ENCODE measurements around the gene ZNF318.
"Not testable (repeated sequence)": the region's sequence is repeated elsewhere in the genome, so short reads cannot be mapped to it uniquely, and the experiment has no call there.

The ZNF318 gene

GRCh38 chr6:43347444-43347843, 22.0 kb downstream of the ZNF318 start:
- ChIA-PET CTCF (no interaction called here), POLR2A (no interaction called here)
- TF ChIP-seq ELF4 (IDR thresholded peaks at IDR 0.05) (no peak), FOXA1 (IDR thresholded peaks at IDR 0.05) (no peak), PKNOX1 (IDR thresholded peaks at IDR 0.05) (no peak), ZNF384 (IDR thresholded peaks at IDR 0.05) (no peak)
- DNase-seq (ENCODE audit: extremely low spot score) = no peak

- POLR2A ChIA-PET = no interaction called here
- TF ChIP-seq PKNOX1 (IDR thresholded peaks at IDR 0.05) = no peak
- TF ChIP-seq LEF1 (IDR thresholded peaks at IDR 0.05; ENCODE audit: borderline replicate concordance) = no peak
- no peak for TF ChIP-seq HDGF (IDR thresholded peaks at IDR 0.05; ENCODE audit: borderline replicate concordance)
- no peak for TF ChIP-seq ARNT (IDR thresholded peaks at IDR 0.05)
- no peak for TF ChIP-seq FOXK2 (IDR thresholded peaks at IDR 0.05)
- no peak for TF ChIP-seq SP1 (IDR thresholded peaks at IDR 0.05)
- TF ChIP-seq BHLHE40 (IDR thresholded peaks at IDR 0.05; ENCODE audit: borderline replicate concordance) = no peak
- no peak for TF ChIP-seq ELF4 (IDR thresholded peaks at IDR 0.05)
- TF ChIP-seq SUZ12 (IDR thresholded peaks at IDR 0.05) = no peak
- TF ChIP-seq ZNF384 (IDR thresholded peaks at IDR 0.05) = no peak
- no peak for TF ChIP-seq TARDBP (IDR thresholded peaks at IDR 0.05)
- no peak for TF ChIP-seq CTBP1 (IDR thresholded peaks at IDR 0.05; ENCODE audit: borderline replicate concordance)
- TF ChIP-seq FOXA1 (IDR thresholded peaks at IDR 0.05) = no peak
- TF ChIP-seq NFRKB (IDR thresholded peaks at IDR 0.05) = no peak
- DNase-seq (ENCODE audit: extremely low spot score) = no peak
- CTCF ChIA-PET = no interaction called here
Observed at GRCh38 chr6:43347021-43347420, 22.4 kb downstream of the ZNF318 start.

GRCh38 chr6:43346243-43346642, 23.2 kb downstream of the ZNF318 start:
- DNase-seq (ENCODE audit: extremely low spot score); POLR2A ChIA-PET; CTCF ChIA-PET: not testable (repeated sequence)

DNA sequence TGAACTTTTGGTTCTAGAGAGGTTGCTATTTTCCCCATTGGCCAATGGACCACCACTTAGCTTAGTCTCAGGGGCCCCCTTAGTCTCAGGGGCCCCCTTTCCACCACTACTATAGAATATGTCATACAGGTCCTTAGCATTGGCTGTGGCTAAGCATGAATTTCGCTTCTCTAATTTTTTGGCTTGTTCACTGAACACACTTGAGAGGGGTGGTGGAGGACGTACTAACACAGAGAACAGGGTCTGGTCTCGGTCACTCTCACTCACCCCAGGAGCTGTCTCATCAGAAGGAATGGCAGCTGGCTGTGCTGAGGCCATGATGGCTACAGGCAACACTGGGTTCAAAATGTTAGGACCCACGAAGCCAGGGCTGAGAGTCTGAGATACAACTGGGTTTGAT, 30.3 kb downstream of the ZNF318 start:
- ChIA-PET CTCF (no interaction called here), POLR2A (no interaction called here)
- no peak for DNase-seq (ENCODE audit: extremely low spot score)
- TF ChIP-seq SP1 (IDR thresholded peaks at IDR 0.05) (no peak), TARDBP (IDR thresholded peaks at IDR 0.05) (no peak), PKNOX1 (IDR thresholded peaks at IDR 0.05) (no peak), BHLHE40 (IDR thresholded peaks at IDR 0.05; ENCODE audit: borderline replicate concordance) (no peak), ARNT (IDR thresholded peaks at IDR 0.05) (no peak), ELF4 (IDR thresholded peaks at IDR 0.05) (no peak), L3MBTL2 (conservative IDR thresholded peaks at IDR 0.05) (no peak), FOXK2 (IDR thresholded peaks at IDR 0.05) (no peak), FOXA1 (IDR thresholded peaks at IDR 0.05) (no peak), SUZ12 (IDR thresholded peaks at IDR 0.05) (no peak), LEF1 (IDR thresholded peaks at IDR 0.05; ENCODE audit: borderline replicate concordance) (no peak), FOXM1 (IDR thresholded peaks at IDR 0.05; ENCODE audit: borderline replicate concordance) (no peak), CTBP1 (IDR thresholded peaks at IDR 0.05; ENCODE audit: borderline replicate concordance) (no peak), ZNF384 (IDR thresholded peaks at IDR 0.05) (no peak), NFRKB (IDR thresholded peaks at IDR 0.05) (no peak), HDGF (IDR thresholded peaks at IDR 0.05; ENCODE audit: borderline replicate concordance) (no peak)

DNA sequence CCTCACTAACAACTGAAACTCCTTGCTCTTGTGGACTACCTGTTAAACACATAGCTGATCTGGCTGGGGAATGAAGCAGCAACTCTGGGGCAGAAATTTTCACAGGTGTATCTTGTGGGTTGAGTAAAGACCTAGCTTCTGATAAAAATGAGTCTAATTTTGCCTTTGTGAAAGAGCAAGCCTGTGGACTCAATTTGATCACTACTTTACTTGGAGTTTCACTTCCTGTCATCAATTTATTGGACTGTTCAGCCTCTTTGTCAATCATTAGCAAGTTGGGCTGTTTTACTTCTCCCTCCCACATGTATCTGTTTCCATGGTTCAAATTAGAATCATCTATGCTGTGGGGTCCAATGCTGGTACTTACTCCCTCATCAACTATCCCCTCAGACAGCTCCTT, 31.2 kb downstream of the ZNF318 start:
- no peak for DNase-seq (ENCODE audit: extremely low spot score)
- CTCF ChIA-PET = no interaction called here
- TF ChIP-seq FOXK2 (IDR thresholded peaks at IDR 0.05) (no peak), HDGF (IDR thresholded peaks at IDR 0.05; ENCODE audit: borderline replicate concordance) (no peak), ELF4 (IDR thresholded peaks at IDR 0.05) (no peak), FOXA1 (IDR thresholded peaks at IDR 0.05) (no peak), NFRKB (IDR thresholded peaks at IDR 0.05) (no peak), BHLHE40 (IDR thresholded peaks at IDR 0.05; ENCODE audit: borderline replicate concordance) (no peak), ZNF384 (IDR thresholded peaks at IDR 0.05) (no peak), CTBP1 (IDR thresholded peaks at IDR 0.05; ENCODE audit: borderline replicate concordance) (no peak), PKNOX1 (IDR thresholded peaks at IDR 0.05) (no peak), SUZ12 (IDR thresholded peaks at IDR 0.05) (no peak), L3MBTL2 (conservative IDR thresholded peaks at IDR 0.05) (no peak), LEF1 (IDR thresholded peaks at IDR 0.05; ENCODE audit: borderline replicate concordance) (no peak), FOXM1 (IDR thresholded peaks at IDR 0.05; ENCODE audit: borderline replicate concordance) (no peak)
- POLR2A ChIA-PET = no interaction called here

GRCh38 chr6:43336382-43336781, 33.1 kb downstream of the ZNF318 start:
- TF ChIP-seq FOXA1 (IDR thresholded peaks at IDR 0.05) (no peak), SP1 (IDR thresholded peaks at IDR 0.05) (no peak), NFRKB (IDR thresholded peaks at IDR 0.05) (no peak), TARDBP (IDR thresholded peaks at IDR 0.05) (no peak), SUZ12 (IDR thresholded peaks at IDR 0.05) (no peak), CTBP1 (IDR thresholded peaks at IDR 0.05; ENCODE audit: borderline replicate concordance) (no peak), HDGF (IDR thresholded peaks at IDR 0.05; ENCODE audit: borderline replicate concordance) (no peak), FOXK2 (IDR thresholded peaks at IDR 0.05) (no peak), ZNF384 (IDR thresholded peaks at IDR 0.05) (no peak), L3MBTL2 (conservative IDR thresholded peaks at IDR 0.05) (no peak), PKNOX1 (IDR thresholded peaks at IDR 0.05) (no peak), FOXM1 (IDR thresholded peaks at IDR 0.05; ENCODE audit: borderline replicate concordance) (no peak), ELF4 (IDR thresholded peaks at IDR 0.05) (no peak)
- no peak for DNase-seq (ENCODE audit: extremely low spot score)
- ChIA-PET POLR2A (interaction anchor here (1.2 kb wide), 1 partner anchor 89 kb away, joined by 4 read pairs; no protein-coding TSS in a partner anchor), CTCF (interaction anchor here (0.6 to 1.2 kb wide), 2 partner anchors 15 to 170 kb away, joined by 3 read pairs; no protein-coding TSS in a partner anchor)

Data from HEK293T (cell line).